Measurements from ENCODE around the gene CPHXL2. TPM values are rescaled to one million over a fixed set of nuclear protein-coding genes. Genes with fewer than 3 reads are reported as not detected.

The CPHXL2 gene
- total RNA-seq, 1 donor from 2014 or later, result not detected

GRCh38 chr16:75632857-75633256 lies 44.0 kb downstream of the CPHXL2 start:
- Mint-ChIP-seq H3K27ac (no peak overlapping the region), H3K9me3 (no peaks in the 10 kb centered on the region), H3K36me3 (peaks cover 38% of the 10 kb centered on the region), H3K4me1 (no peaks in the 10 kb centered on the region), H3K4me3 (no peak overlapping the region), H3K27me3 (ENCODE audit: insufficient read depth, low read depth) (no peaks in the 10 kb centered on the region)
- no peak for TF ChIP-seq EZH2phosphoT487 (IDR thresholded peaks at IDR 0.05)
- TF ChIP-seq EZH2 (IDR thresholded peaks at IDR 0.05), result no peak
- no peak for TF ChIP-seq CTCF (IDR thresholded peaks at IDR 0.05)
- Histone ChIP-seq H3K9ac (no peak overlapping the region), H2AFZ (replicated peaks) (no peak overlapping the region), H3F3A (ENCODE audit: low read depth) (no peaks in the 10 kb centered on the region), H3K4me2 (no peak overlapping the region), H3K4me3 (no peak overlapping the region), H3K79me2 (ENCODE audit: low read depth) (no peaks in the 10 kb centered on the region), H3K9me3 (ENCODE audit: low read depth) (no peaks in the 10 kb centered on the region), H3K36me3 (peaks cover 17% of the 10 kb centered on the region), H3K4me1 (no peaks in the 10 kb centered on the region), H3K27ac (no peak overlapping the region), H4K20me1 (ENCODE audit: low read depth) (no peaks in the 10 kb centered on the region), H3K27me3 (no peaks in the 10 kb centered on the region)
- DNase-seq (ENCODE audit: low spot score), result no peak

- Mint-ChIP-seq H3K27me3 (ENCODE audit: insufficient read depth, low read depth) (peaks cover 4% of the 10 kb centered on the region), H3K4me3 (no peak overlapping the region), H3K36me3 (peaks cover 45% of the 10 kb centered on the region), H3K27ac (no peak overlapping the region), H3K4me1 (no peaks in the 10 kb centered on the region), H3K9me3 (no peaks in the 10 kb centered on the region)
- H3K27me3 ChIP-seq, result no peaks in the 10 kb centered on the region
- H3K4me1 ChIP-seq, result no peaks in the 10 kb centered on the region
- no peak for TF ChIP-seq EZH2 (IDR thresholded peaks at IDR 0.05)
- TF ChIP-seq EZH2phosphoT487 (IDR thresholded peaks at IDR 0.05), result no peak
- TF ChIP-seq CTCF (IDR thresholded peaks at IDR 0.05), result no peak
- no peak overlapping the region for H2AFZ ChIP-seq (replicated peaks)
- no peaks in the 10 kb centered on the region for H3K9me3 ChIP-seq (ENCODE audit: low read depth)
- H3K27ac ChIP-seq, result no peak overlapping the region
- no peak overlapping the region for H3K4me2 ChIP-seq
- no peak for DNase-seq (ENCODE audit: low spot score)
- peaks cover 9% of the 10 kb centered on the region for H3K36me3 ChIP-seq
- no peak overlapping the region for H3K4me3 ChIP-seq
- no peaks in the 10 kb centered on the region for H4K20me1 ChIP-seq (ENCODE audit: low read depth)
- peaks cover 4% of the 10 kb centered on the region for H3F3A ChIP-seq (ENCODE audit: low read depth)
- no peak overlapping the region for H3K9ac ChIP-seq
- H3K79me2 ChIP-seq (ENCODE audit: low read depth), result no peaks in the 10 kb centered on the region
These were observed 46.8 kb downstream of the CPHXL2 start for GRCh38 chr16:75630052-75630451.

GRCh38 chr16:75629132-75629531 lies 47.7 kb downstream of the CPHXL2 start:
- H3K4me2 ChIP-seq, result no peak overlapping the region
- peaks cover 13% of the 10 kb centered on the region for H3F3A ChIP-seq (ENCODE audit: low read depth)
- no peaks in the 10 kb centered on the region for H3K79me2 ChIP-seq (ENCODE audit: low read depth)
- no peak overlapping the region for H3K9ac ChIP-seq
- no peak for DNase-seq (ENCODE audit: low spot score)
- no peaks in the 10 kb centered on the region for H3K9me3 ChIP-seq (ENCODE audit: low read depth)
- H2AFZ ChIP-seq (replicated peaks), result no peak overlapping the region
- H4K20me1 ChIP-seq (ENCODE audit: low read depth), result no peaks in the 10 kb centered on the region
- H3K27ac ChIP-seq, result no peak overlapping the region
- H3K27me3 Mint-ChIP-seq (ENCODE audit: insufficient read depth, low read depth), result peaks cover 4% of the 10 kb centered on the region
- no peaks in the 10 kb centered on the region for H3K4me1 Mint-ChIP-seq
- peaks cover 42% of the 10 kb centered on the region for H3K36me3 Mint-ChIP-seq
- H3K4me3 Mint-ChIP-seq, result no peak overlapping the region
- H3K27me3 ChIP-seq, result no peaks in the 10 kb centered on the region
- no peak overlapping the region for H3K27ac Mint-ChIP-seq
- H3K4me1 ChIP-seq, result no peaks in the 10 kb centered on the region
- no peak overlapping the region for H3K4me3 ChIP-seq
- no peaks in the 10 kb centered on the region for H3K9me3 Mint-ChIP-seq
- H3K36me3 ChIP-seq, result peaks cover 6% of the 10 kb centered on the region
- TF ChIP-seq CTCF (IDR thresholded peaks at IDR 0.05) (no peak), EZH2phosphoT487 (IDR thresholded peaks at IDR 0.05) (no peak), EZH2 (IDR thresholded peaks at IDR 0.05) (no peak)
